ENCODE data around the gene JSRP1. TPM values are rescaled to one million over a fixed set of nuclear protein-coding genes. Genes with fewer than 3 reads are reported as not detected.

JSRP1 gene
- total and polyA plus RNA-seq, 2 of the 8 experiments (the other 6 are each of a cell fraction or from before 2014, with no cell fraction given): 0.24 to 0.56 TPM

DNA sequence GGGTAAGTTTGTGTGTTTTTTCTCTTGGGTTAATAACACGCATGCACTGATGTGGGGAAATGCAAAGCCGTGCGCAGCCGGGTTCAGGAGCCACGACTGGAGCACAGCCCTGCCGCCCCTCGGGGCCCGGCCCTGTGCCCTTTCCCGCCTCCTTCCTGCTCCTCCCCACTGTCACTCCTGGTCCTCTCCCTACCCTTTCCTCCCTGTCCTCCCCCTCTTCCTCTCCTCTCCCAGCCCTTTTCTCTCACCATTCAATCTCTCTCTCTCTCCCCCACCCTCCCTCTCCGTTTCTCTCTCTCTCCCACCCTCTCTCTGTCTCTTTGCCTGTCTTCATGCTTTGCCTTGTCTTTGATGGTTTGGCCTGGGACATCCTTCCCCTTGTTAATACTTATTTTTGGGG, 47.2 kb downstream of the JSRP1 start:
- Histone ChIP-seq H2AFZ (ENCODE audit: low read length) (no peak overlapping the region), H4K20me1 (replicated peaks in 1 of 2; ENCODE audit: control insufficient read depth in 1 of 2, insufficient read depth in 2 of 2, low read length in 2 of 2) (peaks cover 0 to 14% of the 10 kb centered on the region in 2 experiments), H3K4me2 (ENCODE audit: insufficient read depth in 1 of 2, low read depth in 2 of 2, low read length in 2 of 2) (no peak overlapping the region), H3K4me3 (ENCODE audit: extremely low read depth in 1 of 4, insufficient read depth in 2 of 4, low read depth in 3 of 4, low read length in 4 of 4) (no peak overlapping the region), H3K56ac (replicated peaks; ENCODE audit: insufficient read length, low read depth, low read length) (no peak overlapping the region), H3K4me1 (replicated peaks in 1 of 4; ENCODE audit: control insufficient read depth in 3 of 4, insufficient read depth in 4 of 4, low read length in 3 of 4) (no peaks in the 10 kb centered on the region), H3K36me3 (ENCODE audit: control insufficient read depth in 2 of 4, insufficient read depth in 4 of 4, low read length in 3 of 4) (peaks cover 5 to 29% (median 18%) of the 10 kb centered on the region in 4 experiments; a peak in 6 of 8 replicates), H4K5ac (ENCODE audit: insufficient read length, low read depth, low read length) (no peak overlapping the region), H3K23ac (ENCODE audit: insufficient read length) (no peak overlapping the region), H2BK15ac (ENCODE audit: low read length) (no peak overlapping the region), H4K8ac (ENCODE audit: extremely low read depth, insufficient read depth, low read length) (no peak overlapping the region), H3K79me1 (ENCODE audit: low read depth, low read length) (no peaks in the 10 kb centered on the region; the same call in 1 of the 2 replicates), H3K4ac (replicated peaks; ENCODE audit: insufficient read length, low read depth, low read length) (no peak overlapping the region), H2BK5ac (ENCODE audit: low read depth, low read length) (no peak overlapping the region), H3K9me3 (ENCODE audit: insufficient read depth in 2 of 2, low read depth in 1 of 2, low read length in 1 of 2) (no peaks in the 10 kb centered on the region), H2BK20ac (ENCODE audit: low read length) (no peak overlapping the region), H3K14ac (ENCODE audit: insufficient read length) (no peak overlapping the region), H4K91ac (replicated peaks; ENCODE audit: insufficient read length, low read length) (no peak overlapping the region), H3K23me2 (ENCODE audit: low read depth, low read length) (no peaks in the 10 kb centered on the region), H2AK5ac (ENCODE audit: low read depth, low read length) (no peak overlapping the region), H3K9ac (replicated peaks in 1 of 4; ENCODE audit: extremely low read depth in 1 of 4, low read depth in 3 of 4, low read length in 3 of 4) (no peak overlapping the region), H3K18ac (ENCODE audit: extremely low read depth, low read length) (no peak overlapping the region), H2BK120ac (replicated peaks; ENCODE audit: low read depth, low read length) (no peak overlapping the region), H3K79me2 (ENCODE audit: control insufficient read depth in 1 of 2, insufficient read depth in 2 of 2, low read length in 2 of 2) (no peaks in the 10 kb centered on the region), H3K27me3 (replicated peaks in 1 of 4; ENCODE audit: control insufficient read depth in 3 of 4, extremely low read depth in 1 of 4, insufficient read depth in 3 of 4, low read length in 3 of 4) (no peaks in the 10 kb centered on the region), H3K27ac (ENCODE audit: low read depth, low read length) (no peak overlapping the region), H2BK12ac (ENCODE audit: low read depth, low read length) (no peak overlapping the region)
- 89 to 100% methylated on average over 1 to 9 of the region's 10 CpGs for WGBS, 2 experiments (ENCODE audit: extremely low coverage in 1 of 2, insufficient coverage in 1 of 2, insufficient read length in 1 of 2, insufficient replicate concordance in 2 of 2, low coverage in 1 of 2, low lambda C conversion rate in 2 of 2, missing lambda C conversion rate in 1 of 2)
- FAIRE-seq (no peak), DNase-seq (ENCODE audit: low read depth in 1 of 2, low spot score in 2 of 2) (no peak)
- ChIA-PET POLR2A (ENCODE audit: partially characterized antibody) (interaction anchor here (0.9 to 1.9 kb wide), 6 partner anchors 13 to 79 kb away, joined by 3 to 4 read pairs (median 3); no protein-coding TSS in a partner anchor), CTCF (ENCODE audit: partially characterized antibody) (interaction anchor here (0.8 to 1.7 kb wide), 4 partner anchors 10 to 25 kb away, joined by 3 to 5 read pairs (median 4); no protein-coding TSS in a partner anchor)
- TF ChIP-seq MAFK (IDR thresholded peaks at IDR 0.05; ENCODE audit: low read depth, low read length) (no peak), SP2 (IDR thresholded peaks at IDR 0.05; ENCODE audit: low read length) (no peak), JUND (IDR thresholded peaks at IDR 0.05; ENCODE audit: low read length) (no peak), TEAD4 (IDR thresholded peaks at IDR 0.05; ENCODE audit: low read depth, low read length) (no peak), SIN3A (conservative IDR thresholded peaks at IDR 0.05 in 1 of 2, IDR thresholded peaks at IDR 0.05 in 1 of 2; ENCODE audit: low read depth in 1 of 2, low read length in 2 of 2) (no peak), YY1 (IDR thresholded peaks at IDR 0.05; ENCODE audit: low read depth, low read length) (no peak), TBP (IDR thresholded peaks at IDR 0.05; ENCODE audit: low read depth, low read length) (no peak), EZH2 (IDR thresholded peaks at IDR 0.05; ENCODE audit: low read depth, low read length, severe bottlenecking) (no peak), SIX5 (IDR thresholded peaks at IDR 0.05; ENCODE audit: low read depth, low read length) (no peak), RAD21 (IDR thresholded peaks at IDR 0.05 in 1 of 2, conservative IDR thresholded peaks at IDR 0.05 in 1 of 2; ENCODE audit: low read depth in 2 of 2, low read length in 2 of 2) (no peak), EGR1 (IDR thresholded peaks at IDR 0.05; ENCODE audit: borderline replicate concordance, low read depth, low read length) (no peak), TAF7 (optimal IDR thresholded peaks at IDR 0.05; ENCODE audit: borderline replicate concordance, low read depth, low read length) (no peak)
